Middle frontal gyrus (tissue), 1 donor: ENCODE results near the gene SPTBN4.
"Not testable (repeated sequence)": the region's sequence is repeated elsewhere in the genome, so short reads cannot be mapped to it uniquely, and the experiment has no call there.

Experiments used
- DNase-seq: peaks from one replicate; pipeline ENCODE4 v3.0.0-alpha.2; 2015; ENCODE audit warnings: low spot score; ENCODE audit errors: extremely low spot score

Gene SPTBN4

GRCh38 chr19:40464059-40465024 is 2.5 kb upstream of the SPTBN4 start:
- peak; percentile 81 for DNase-seq

GRCh38 chr19:40465025-40465556 is 1.7 kb upstream of the SPTBN4 start:
- no peak for DNase-seq

- DNase-seq, result peak; percentile 99
Observed at GRCh38 chr19:40465557-40466218, 1.1 kb upstream of the SPTBN4 start, which contains the start of gene BLVRB. Gene BLVRB, minus strand, starts transcription at chr19:40465745. Its CDS starts 57 bp downstream, at chr19:40465688.

GRCh38 chr19:40466219-40466984 is 399 bp upstream of the SPTBN4 start:
- no peak for DNase-seq

GRCh38 chr19:40469011-40469410 is 2.2 kb downstream of the SPTBN4 start:
- no peak for DNase-seq

GRCh38 chr19:40471111-40471510 is 4.3 kb downstream of the SPTBN4 start:
- DNase-seq, result no peak

GRCh38 chr19:40472516-40472915 is 5.7 kb downstream of the SPTBN4 start:
- no peak for DNase-seq

- no peak for DNase-seq
Observed at GRCh38 chr19:40474737-40475136, 7.9 kb downstream of the SPTBN4 start.

GRCh38 chr19:40475878-40476644 is 9.3 kb downstream of the SPTBN4 start:
- DNase-seq, result not testable (repeated sequence)

- no peak for DNase-seq
Observed at GRCh38 chr19:40486017-40486416, 19.2 kb downstream of the SPTBN4 start.

GRCh38 chr19:40489882-40490230 is 23.1 kb downstream of the SPTBN4 start:
- no peak for DNase-seq

GRCh38 chr19:40492274-40492673 is 25.5 kb downstream of the SPTBN4 start:
- no peak for DNase-seq

- no peak for DNase-seq
Observed at GRCh38 chr19:40493778-40494177, 27.0 kb downstream of the SPTBN4 start.

- DNase-seq, result no peak
Observed at GRCh38 chr19:40494191-40494838, 27.5 kb downstream of the SPTBN4 start.

- DNase-seq, result no peak
Observed at GRCh38 chr19:40497214-40497613, 30.4 kb downstream of the SPTBN4 start.

- DNase-seq, result no peak
Observed at GRCh38 chr19:40499320-40499719, 32.5 kb downstream of the SPTBN4 start.

GRCh38 chr19:40500678-40501530 is 34.1 kb downstream of the SPTBN4 start:
- DNase-seq, result not testable (repeated sequence)

GRCh38 chr19:40501599-40501998 is 34.8 kb downstream of the SPTBN4 start:
- no peak for DNase-seq

- no peak for DNase-seq
Observed at GRCh38 chr19:40502081-40502480, 35.3 kb downstream of the SPTBN4 start.
